ENCODE results near the gene SMIM5. TPM values are rescaled to one million over a fixed set of nuclear protein-coding genes. Genes with fewer than 3 reads are reported as not detected.

SMIM5 gene
- total RNA-seq, 1 donor from 2014 or later: 1.7 TPM

DNA sequence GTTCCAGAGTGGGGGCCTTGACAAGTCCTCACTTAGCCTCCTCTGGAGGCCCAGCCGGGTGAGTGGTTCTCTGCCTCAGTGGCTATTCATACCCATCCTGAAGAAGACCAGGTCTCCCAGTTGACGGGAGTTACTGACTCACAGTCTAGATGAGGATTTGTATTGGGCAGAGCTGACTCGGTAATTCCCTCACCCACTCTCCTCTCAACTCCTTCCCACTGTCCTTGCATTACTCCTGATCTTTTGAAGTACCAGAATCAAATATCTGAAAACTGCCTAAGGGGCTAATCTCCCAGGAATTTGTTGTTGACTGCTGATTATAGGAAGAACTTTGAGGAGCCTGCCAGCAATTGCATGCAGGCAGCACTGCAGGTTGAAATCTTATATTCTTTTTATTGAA lies 48.1 kb downstream of the SMIM5 start:
- H3K4me1 Mint-ChIP-seq: peaks cover 46% of the 10 kb centered on the region
- intact Hi-C loops (cut with micrococcal nuclease): no loop called here
- no peak for ATAC-seq (ENCODE audit: low read depth)
- no peak for DNase-seq
- H3K9me3 Mint-ChIP-seq: no peaks in the 10 kb centered on the region
- ChIA-PET POLR2A (interaction anchor here (1.1 kb wide), 1 partner anchor 13 kb away, joined by 3 read pairs; no protein-coding TSS in a partner anchor), CTCF (interaction anchor here (1.5 to 1.7 kb wide), 2 partner anchors 10 to 28 kb away, joined by 3 to 5 read pairs; no protein-coding TSS in a partner anchor)
- no peaks in the 10 kb centered on the region for H3K27me3 Mint-ChIP-seq
- peaks cover 60% of the 10 kb centered on the region for H3K36me3 Mint-ChIP-seq (ENCODE audit: low read depth)
- TF ChIP-seq, protein P1, sequence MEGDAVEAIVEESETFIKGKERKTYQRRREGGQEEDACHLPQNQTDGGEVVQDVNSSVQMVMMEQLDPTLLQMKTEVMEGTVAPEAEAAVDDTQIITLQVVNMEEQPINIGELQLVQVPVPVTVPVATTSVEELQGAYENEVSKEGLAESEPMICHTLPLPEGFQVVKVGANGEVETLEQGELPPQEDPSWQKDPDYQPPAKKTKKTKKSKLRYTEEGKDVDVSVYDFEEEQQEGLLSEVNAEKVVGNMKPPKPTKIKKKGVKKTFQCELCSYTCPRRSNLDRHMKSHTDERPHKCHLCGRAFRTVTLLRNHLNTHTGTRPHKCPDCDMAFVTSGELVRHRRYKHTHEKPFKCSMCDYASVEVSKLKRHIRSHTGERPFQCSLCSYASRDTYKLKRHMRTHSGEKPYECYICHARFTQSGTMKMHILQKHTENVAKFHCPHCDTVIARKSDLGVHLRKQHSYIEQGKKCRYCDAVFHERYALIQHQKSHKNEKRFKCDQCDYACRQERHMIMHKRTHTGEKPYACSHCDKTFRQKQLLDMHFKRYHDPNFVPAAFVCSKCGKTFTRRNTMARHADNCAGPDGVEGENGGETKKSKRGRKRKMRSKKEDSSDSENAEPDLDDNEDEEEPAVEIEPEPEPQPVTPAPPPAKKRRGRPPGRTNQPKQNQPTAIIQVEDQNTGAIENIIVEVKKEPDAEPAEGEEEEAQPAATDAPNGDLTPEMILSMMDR (IDR thresholded peaks at IDR 0.05): no peak
- H3K27ac Mint-ChIP-seq: no peak overlapping the region
- no peak overlapping the region for H3K4me3 Mint-ChIP-seq

DNA sequence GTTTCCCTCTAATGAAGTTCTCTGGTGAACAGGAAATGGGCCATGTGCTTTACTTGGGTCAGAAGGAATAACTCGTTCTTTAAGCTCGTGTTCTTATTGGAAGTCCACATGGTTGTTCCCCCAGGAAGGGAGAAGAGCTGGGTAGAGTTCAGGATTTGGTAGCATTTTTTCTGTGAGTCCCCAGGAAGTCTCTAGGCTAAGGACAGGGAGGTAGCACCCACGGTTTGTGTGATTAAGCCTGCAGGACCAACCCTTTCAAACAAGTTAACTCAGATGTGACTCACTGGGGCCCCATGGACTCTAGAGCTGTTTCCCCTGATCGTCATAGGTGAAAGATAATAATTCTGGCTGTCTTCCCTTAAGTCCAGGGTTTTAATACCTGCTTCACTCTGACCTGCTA lies 50.3 kb downstream of the SMIM5 start:
- peaks cover 53% of the 10 kb centered on the region for H3K4me1 Mint-ChIP-seq
- ChIA-PET POLR2A (interaction anchor here (0.8 kb wide), 1 partner anchor 79 kb away, joined by 3 read pairs; no protein-coding TSS in a partner anchor), CTCF (interaction anchor here (0.8 to 2.0 kb wide), 5 partner anchors 9 to 70 kb away, joined by 3 to 9 read pairs (median 5); partner anchors contain the start of gene SMIM5)
- peaks cover 60% of the 10 kb centered on the region for H3K36me3 Mint-ChIP-seq (ENCODE audit: low read depth)
- no peaks in the 10 kb centered on the region for H3K27me3 Mint-ChIP-seq
- intact Hi-C loops (cut with micrococcal nuclease): no loop called here
- ATAC-seq (ENCODE audit: low read depth): no peak
- H3K4me3 Mint-ChIP-seq: no peak overlapping the region
- no peaks in the 10 kb centered on the region for H3K9me3 Mint-ChIP-seq
- DNase-seq: no peak
- peak overlapping the region; percentile 46 for H3K27ac Mint-ChIP-seq
- TF ChIP-seq, protein P1 (IDR thresholded peaks at IDR 0.05): no peak

DNA sequence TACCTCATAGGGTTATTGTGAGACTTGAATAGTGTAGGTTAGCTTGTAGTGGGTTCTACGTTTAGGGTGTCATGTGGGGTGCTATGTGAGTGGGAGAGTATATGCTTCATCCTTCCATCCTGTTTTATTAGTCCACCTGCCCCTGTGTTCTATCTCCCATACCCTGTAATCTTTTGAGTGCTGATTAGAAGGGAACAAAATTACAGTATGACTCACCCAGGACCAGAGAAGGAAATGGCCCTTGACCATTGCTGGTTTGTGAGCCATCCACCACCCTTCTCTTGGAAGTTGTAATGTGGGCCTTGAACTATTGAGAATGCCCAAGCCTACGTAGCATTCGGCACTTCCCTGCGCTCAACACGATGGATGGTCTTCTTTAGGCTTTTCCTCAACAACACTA lies 51.0 kb downstream of the SMIM5 start:
- POLR2A ChIA-PET: no interaction called here
- intact Hi-C loops (cut with micrococcal nuclease): no loop called here
- Mint-ChIP-seq H3K9me3 (no peaks in the 10 kb centered on the region), H3K36me3 (ENCODE audit: low read depth) (peaks cover 57% of the 10 kb centered on the region), H3K4me3 (no peak overlapping the region), H3K27me3 (no peaks in the 10 kb centered on the region), H3K4me1 (peaks cover 55% of the 10 kb centered on the region), H3K27ac (peak overlapping the region; percentile 11)
- TF ChIP-seq, protein P1 (IDR thresholded peaks at IDR 0.05): no peak
- ATAC-seq (ENCODE audit: low read depth) (no peak), DNase-seq (no peak)
- CTCF ChIA-PET: interaction anchor here (0.8 to 2.0 kb wide), 5 partner anchors 9 to 69 kb away, joined by 3 to 9 read pairs (median 5); partner anchors contain the start of gene SMIM5

DNA sequence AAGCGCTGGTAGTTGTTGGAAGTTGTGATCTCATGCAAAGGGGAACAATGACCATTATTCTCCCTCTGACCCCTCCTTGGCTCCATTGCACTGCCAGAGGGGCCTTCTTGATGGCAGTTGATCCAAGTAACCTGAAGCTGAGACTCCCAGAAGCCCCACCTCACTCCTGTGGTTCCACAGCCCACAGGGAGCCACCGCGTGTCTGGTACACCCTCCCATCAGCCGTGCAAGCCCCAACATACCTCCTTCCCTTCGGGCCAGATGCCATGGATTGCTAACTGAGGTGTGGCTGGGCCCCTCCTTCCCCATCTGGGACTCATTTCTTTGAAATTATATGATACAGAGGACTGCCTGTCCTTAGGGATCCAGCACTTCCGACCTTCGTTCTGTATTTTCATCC lies 51.7 kb downstream of the SMIM5 start:
- H3K36me3 Mint-ChIP-seq (ENCODE audit: low read depth): peaks cover 54% of the 10 kb centered on the region
- H3K9me3 Mint-ChIP-seq: no peaks in the 10 kb centered on the region
- peaks cover 59% of the 10 kb centered on the region for H3K4me1 Mint-ChIP-seq
- ChIA-PET POLR2A (interaction anchor here (1.1 kb wide), 1 partner anchor 18 kb away, joined by 4 read pairs; the partner anchor contains the start of gene RECQL5), CTCF (interaction anchor here (1.3 to 2.8 kb wide), 4 partner anchors 10 to 64 kb away, joined by 5 to 12 read pairs (median 7); partner anchors contain the start of gene SMIM5)
- peak overlapping the region; percentile 81 for H3K27ac Mint-ChIP-seq
- H3K4me3 Mint-ChIP-seq: no peak overlapping the region
- ATAC-seq (ENCODE audit: low read depth) (no peak), DNase-seq (no peak)
- intact Hi-C loops (cut with micrococcal nuclease): loop anchor here (5.0 kb wide), 1 partner anchor 53 kb away; the partner anchor contains the start of gene SMIM5
- TF ChIP-seq, protein P1 (IDR thresholded peaks at IDR 0.05): no peak
- no peaks in the 10 kb centered on the region for H3K27me3 Mint-ChIP-seq

DNA sequence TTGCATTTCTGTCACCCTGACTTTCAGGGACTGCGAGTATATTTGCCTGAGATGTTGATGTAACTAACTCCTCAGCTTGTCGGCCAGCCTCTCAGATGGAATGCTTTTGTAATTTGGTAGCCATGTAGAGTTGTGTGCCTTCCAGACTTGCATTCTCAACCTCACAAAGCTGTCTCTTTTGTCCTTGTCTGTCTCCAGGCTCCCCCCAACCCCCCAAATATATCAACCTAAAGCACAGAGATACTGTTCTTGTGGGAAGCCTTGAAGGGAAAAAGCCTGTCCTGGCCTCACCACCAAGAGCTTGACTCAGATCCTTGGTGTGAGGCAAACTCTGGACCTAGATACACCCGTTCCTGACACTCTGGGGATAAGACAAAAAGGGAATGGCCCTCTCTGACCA lies 52.3 kb downstream of the SMIM5 start:
- TF ChIP-seq, protein P1 (IDR thresholded peaks at IDR 0.05): no peak
- H3K27ac Mint-ChIP-seq: peak overlapping the region; percentile 81
- no peaks in the 10 kb centered on the region for H3K27me3 Mint-ChIP-seq
- DNase-seq: no peak
- ChIA-PET CTCF (interaction anchor here (1.0 to 2.8 kb wide), 2 partner anchors 10 to 62 kb away, joined by 5 to 12 read pairs; no protein-coding TSS in a partner anchor), POLR2A (interaction anchor here (1.1 kb wide), 2 partner anchors 19 to 21 kb away, joined by 3 to 4 read pairs; partner anchors contain the start of gene RECQL5)
- H3K4me3 Mint-ChIP-seq: no peak overlapping the region
- intact Hi-C loops (cut with micrococcal nuclease): loop anchor here (5.0 kb wide), 1 partner anchor 53 kb away; the partner anchor contains the start of gene SMIM5
- no peak for ATAC-seq (ENCODE audit: low read depth)
- H3K36me3 Mint-ChIP-seq (ENCODE audit: low read depth): peaks cover 51% of the 10 kb centered on the region
- no peaks in the 10 kb centered on the region for H3K9me3 Mint-ChIP-seq
- H3K4me1 Mint-ChIP-seq: peaks cover 64% of the 10 kb centered on the region
